B cell (primary cell): ENCODE measurements around the gene GRAP. TPM values are rescaled to one million over a fixed set of nuclear protein-coding genes. Genes with fewer than 3 reads are reported as not detected.

Experiments
- ATAC-seq: fragments of 200-7000 bp; cut with Tn5 transposase; one replicate; pipeline ENCODE4 v1.10.0; 2021; ENCODE audit warnings: low read depth, mild to moderate bottlenecking, moderate number of reproducible peaks, moderate library complexity
- CTCF ChIA-PET: fragments of 350-600 bp; sonication (Branson Sonifier 250); formaldehyde crosslinking; loops from one replicate; lab custom pipeline; 2021; ENCODE audit warnings: antibody characterized with exemption, inconsistent platforms; lab: Charles Lee
- POLR2A ChIA-PET: fragments of 350-600 bp; sonication (Branson Sonifier 250); formaldehyde crosslinking; loops from one replicate; lab custom pipeline; 2021; ENCODE audit warnings: antibody characterized with exemption; lab: Charles Lee
- DNase-seq: peaks from one replicate; pipeline ENCODE4 v3.0.0; 2013
- H2AFZ ChIP-seq: 2 replicates; pipeline ENCODE4 v1.6.1; 2012; ENCODE audit warnings: mild to moderate bottlenecking, low read depth, low read length; ENCODE audit not compliant: insufficient read depth, poor library complexity, severe bottlenecking
- H3K27ac ChIP-seq, 2 donors: 1 replicate in 1 of 2; 2 replicates in 1 of 2; pipeline ENCODE4 v1.5.1; 2012 to 2013; ENCODE audit warnings: low read length in 2 of 2, mild to moderate bottlenecking in 2 of 2, moderate library complexity in 1 of 2
- H3K27me3 ChIP-seq, 4 experiments: fragments of 200-600 bp in 1 of 4; sonication (generic) in 1 of 4; replicated peaks in 1 of 4; 1 replicate in 2 of 4; 2 replicates in 2 of 4; pipeline versions ENCODE4 v1.6.1 to v1.7.0; 2013 to 2016; ENCODE audit warnings: low read length in 3 of 4, mild to moderate bottlenecking in 2 of 4, mixed read lengths in 1 of 4, moderate library complexity in 1 of 4; ENCODE audit not compliant: insufficient read depth in 4 of 4, control insufficient read depth in 3 of 4; ENCODE audit errors: control extremely low read depth in 1 of 4
- H3K36me3 ChIP-seq, 2 experiments: replicated peaks in 1 of 2; 1 replicate in 1 of 2; 2 replicates in 1 of 2; pipeline versions ENCODE4 v1.6.1 to v1.7.1; 2013; ENCODE audit warnings: low read length in 1 of 2; ENCODE audit not compliant: insufficient read depth in 2 of 2, control insufficient read depth in 1 of 2; ENCODE audit errors: control extremely low read depth in 1 of 2, extremely low read depth in 1 of 2
- H3K4me1 ChIP-seq, 2 donors: fragments of 200-600 bp in 1 of 2; sonication (generic) in 1 of 2; 1 replicate in 1 of 2; 2 replicates in 1 of 2; pipeline versions ENCODE4 v1.5.1 to v1.6.1; 2013 to 2017; ENCODE audit warnings: low read length in 2 of 2; ENCODE audit not compliant: control insufficient read depth in 2 of 2, insufficient read depth in 2 of 2
- H3K4me2 ChIP-seq: replicated peaks from 2 replicates; pipeline ENCODE3; 2012; ENCODE audit warnings: mild to moderate bottlenecking, low read depth, low read length; ENCODE audit not compliant: poor library complexity, severe bottlenecking
- H3K4me3 ChIP-seq, 5 experiments: fragments of 200-600 bp in 1 of 5; sonication (generic) in 1 of 5; 1 replicate in 3 of 5; 2 replicates in 2 of 5; pipeline versions ENCODE4 v1.5.1 to v1.7.0; 2011 to 2016; ENCODE audit warnings: low read length in 4 of 5, mild to moderate bottlenecking in 4 of 5, low read depth in 2 of 5, control low read depth in 1 of 5, moderate library complexity in 1 of 5; ENCODE audit not compliant: insufficient read depth in 1 of 5; ENCODE audit errors: control extremely low read depth in 1 of 5, extremely low read depth in 1 of 5
- H3K79me2 ChIP-seq: fragments of 200-600 bp; sonication (generic); one replicate; pipeline ENCODE4 v1.6.0; 2016; ENCODE audit warnings: low read length; ENCODE audit not compliant: control insufficient read depth, insufficient read depth
- H3K9ac ChIP-seq: fragments of 200-600 bp; sonication (generic); 2 replicates; pipeline ENCODE4 v1.6.1; 2017; ENCODE audit warnings: mild to moderate bottlenecking, low read length, moderate library complexity
- H3K9me3 ChIP-seq, 3 donors: one replicate each; pipeline versions ENCODE4 v1.6.1 to v1.7.1; 2013; ENCODE audit warnings: low read length in 2 of 3; ENCODE audit not compliant: control insufficient read depth in 2 of 3, insufficient read depth in 1 of 3; ENCODE audit errors: control extremely low read depth in 1 of 3
- H4K20me1 ChIP-seq: 2 replicates; pipeline ENCODE4 v1.6.0; 2012; ENCODE audit warnings: mild to moderate bottlenecking, low read length; ENCODE audit not compliant: insufficient read depth, control insufficient read depth, poor library complexity, severe bottlenecking
- H3K27ac Mint-ChIP-seq: one replicate; pipeline ENCODE4 v1.8.0; 2021; ENCODE audit warnings: mixed read lengths
- H3K27me3 Mint-ChIP-seq: one replicate; pipeline ENCODE4 v1.8.0; 2021; ENCODE audit warnings: mixed read lengths
- H3K4me1 Mint-ChIP-seq: one replicate; pipeline ENCODE4 v1.8.0; 2021; ENCODE audit warnings: mixed read lengths
- H3K4me3 Mint-ChIP-seq: one replicate; pipeline ENCODE4 v1.8.0; 2021; ENCODE audit warnings: mixed read lengths
- H3K9me3 Mint-ChIP-seq: one replicate; pipeline ENCODE4 v1.8.0; 2022; ENCODE audit warnings: mixed read lengths; ENCODE audit not compliant: insufficient read depth
- EZH2 ChIP-seq: IDR thresholded peaks from 2 replicates; pipeline ENCODE4 v1.6.1; 2012; ENCODE audit warnings: borderline replicate concordance, low read depth, mild to moderate bottlenecking, moderate library complexity, low read length; ENCODE audit not compliant: insufficient read depth, poor library complexity, severe bottlenecking
- WGBS: methylation state at CpG from one replicate; pipeline ENCODE4 v1.1.5; 2013; ENCODE audit warnings: missing lambda C conversion rate; ENCODE audit not compliant: insufficient coverage; 5-methylcytosine and 5-hydroxymethylcytosine counted together
- intact Hi-C: fragments of 100-400 bp; cut with micrococcal nuclease; formaldehyde crosslinking; loops from one replicate; pipeline ENCODE4 v1.10.0; 2022
- polyA plus RNA-seq: library from polyadenylated mRNA; depleted of rRNA; stranded (reverse); fragments of >200 nt; gene quantifications from 2 replicates; pipeline ENCODE4 v1.2.3, GENCODE V29; 2012
- total RNA-seq, 2 donors: library from RNA; stranded (reverse); fragments of 120-200 nt in 1 of 2; gene quantifications; 1 replicate in 1 of 2; 2 replicates in 1 of 2; pipeline versions ENCODE4 v1.2.3 to v1.2.4, GENCODE V29; 2013 to 2022
- TF ChIP-seq, protein P1 (sequence below): fragments of 200-600 bp; IDR thresholded peaks from one replicate; pipeline ENCODE4 v1.8.0; 2022; ENCODE audit warnings: antibody characterized with exemption, mild to moderate bottlenecking

The GRAP gene
- total and polyA plus RNA-seq, 2 donors (not counting 1 experiment from before 2014, with no cell fraction given): 59.8 to 93.2 TPM

DNA sequence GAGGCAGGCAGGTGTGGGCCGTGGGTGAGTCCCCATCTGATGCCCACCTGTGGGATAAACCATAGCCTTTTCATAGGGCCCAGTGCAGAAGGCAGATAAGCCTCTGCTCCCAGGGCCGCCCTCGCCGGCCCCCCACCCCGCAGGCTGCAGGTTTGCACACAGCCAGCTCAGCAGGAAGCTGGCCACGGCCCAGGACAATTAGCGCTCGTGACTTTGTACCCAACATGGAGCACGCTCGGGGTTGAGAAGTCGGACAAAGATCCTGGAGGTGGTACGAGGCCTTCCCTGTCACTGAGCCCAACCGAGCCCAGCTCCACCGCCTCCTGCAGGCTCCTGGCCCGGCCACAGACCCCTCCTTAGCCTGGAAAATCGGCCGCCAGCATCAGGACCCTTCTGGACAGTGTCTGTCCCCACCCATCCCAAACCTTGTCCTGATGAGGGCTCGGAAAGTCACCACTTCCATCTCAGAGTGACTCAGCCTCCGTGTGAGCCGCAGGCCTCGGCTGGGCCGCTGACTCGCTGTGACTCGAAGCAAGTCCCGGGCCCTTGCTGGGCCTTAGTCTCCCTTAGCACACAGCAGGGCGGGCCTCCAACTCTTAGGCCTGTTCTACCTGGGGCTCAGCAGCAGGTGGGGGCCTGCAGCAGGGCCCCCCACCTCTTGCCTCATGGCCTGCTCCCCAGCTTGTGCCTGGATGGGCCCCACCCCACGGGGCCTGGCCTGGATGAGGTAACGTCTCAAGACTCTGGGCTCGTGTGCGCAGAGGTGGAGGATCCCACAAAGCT, 64.9 kb downstream of the GRAP start:
- Mint-ChIP-seq H3K27me3 (no peaks in the 10 kb centered on the region), H3K9me3 (no peaks in the 10 kb centered on the region), H3K4me3 (no peak overlapping the region), H3K27ac (no peak overlapping the region), H3K4me1 (no peaks in the 10 kb centered on the region)
- Histone ChIP-seq H3K4me2 (no peak overlapping the region), H3K36me3 (peaks cover 0 to 23% of the 10 kb centered on the region in 2 experiments), H3K9me3 (no peaks in the 10 kb centered on the region), H3K4me1 (no peaks in the 10 kb centered on the region), H3K79me2 (no peaks in the 10 kb centered on the region), H3K4me3 (no peak overlapping the region), H2AFZ (no peak overlapping the region), H3K27ac (no peak overlapping the region), H3K27me3 (no peaks in the 10 kb centered on the region), H3K9ac (no peak overlapping the region), H4K20me1 (no peaks in the 10 kb centered on the region)
- intact Hi-C loops: no loop called here
- CTCF ChIA-PET: interaction anchor here (2.0 kb wide), 1 partner anchor 21 kb away, joined by 6 read pairs; no protein-coding TSS in a partner anchor
- POLR2A ChIA-PET: no interaction called here
- WGBS: 89% methylated on average over 30 of the region's 30 CpGs
- DNase-seq (no peak), ATAC-seq (no peak)
- TF ChIP-seq, protein P1, sequence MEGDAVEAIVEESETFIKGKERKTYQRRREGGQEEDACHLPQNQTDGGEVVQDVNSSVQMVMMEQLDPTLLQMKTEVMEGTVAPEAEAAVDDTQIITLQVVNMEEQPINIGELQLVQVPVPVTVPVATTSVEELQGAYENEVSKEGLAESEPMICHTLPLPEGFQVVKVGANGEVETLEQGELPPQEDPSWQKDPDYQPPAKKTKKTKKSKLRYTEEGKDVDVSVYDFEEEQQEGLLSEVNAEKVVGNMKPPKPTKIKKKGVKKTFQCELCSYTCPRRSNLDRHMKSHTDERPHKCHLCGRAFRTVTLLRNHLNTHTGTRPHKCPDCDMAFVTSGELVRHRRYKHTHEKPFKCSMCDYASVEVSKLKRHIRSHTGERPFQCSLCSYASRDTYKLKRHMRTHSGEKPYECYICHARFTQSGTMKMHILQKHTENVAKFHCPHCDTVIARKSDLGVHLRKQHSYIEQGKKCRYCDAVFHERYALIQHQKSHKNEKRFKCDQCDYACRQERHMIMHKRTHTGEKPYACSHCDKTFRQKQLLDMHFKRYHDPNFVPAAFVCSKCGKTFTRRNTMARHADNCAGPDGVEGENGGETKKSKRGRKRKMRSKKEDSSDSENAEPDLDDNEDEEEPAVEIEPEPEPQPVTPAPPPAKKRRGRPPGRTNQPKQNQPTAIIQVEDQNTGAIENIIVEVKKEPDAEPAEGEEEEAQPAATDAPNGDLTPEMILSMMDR: no peak
- TF ChIP-seq EZH2: no peak

DNA sequence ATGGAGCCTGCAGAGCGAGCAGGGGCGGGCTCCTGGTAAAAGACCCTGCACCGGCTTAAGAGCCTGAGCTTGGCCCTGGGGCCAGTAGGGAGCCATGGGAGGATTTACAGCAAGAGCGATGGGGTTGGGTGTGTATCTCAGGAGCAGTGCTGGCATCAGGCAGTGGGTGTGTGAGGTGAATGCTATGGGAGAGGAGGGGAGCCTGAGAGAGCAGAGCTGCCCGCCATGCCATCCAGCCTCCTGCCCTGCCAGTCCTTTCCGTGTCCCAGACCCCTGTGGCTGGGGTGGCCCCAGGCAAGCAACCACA, 65.5 kb downstream of the GRAP start:
- no peaks in the 10 kb centered on the region for H3K27me3 Mint-ChIP-seq
- Histone ChIP-seq H3K4me2 (no peak overlapping the region), H3K4me1 (no peaks in the 10 kb centered on the region), H3K27ac (no peak overlapping the region), H3K36me3 (peaks cover 0 to 23% of the 10 kb centered on the region in 2 experiments), H3K9ac (no peak overlapping the region), H3K9me3 (no peaks in the 10 kb centered on the region), H2AFZ (no peak overlapping the region), H3K27me3 (no peaks in the 10 kb centered on the region), H3K79me2 (no peaks in the 10 kb centered on the region), H4K20me1 (no peaks in the 10 kb centered on the region), H3K4me3 (no peak overlapping the region)
- CTCF ChIA-PET: interaction anchor here (2.0 kb wide), 1 partner anchor 20 kb away, joined by 6 read pairs; no protein-coding TSS in a partner anchor
- no peaks in the 10 kb centered on the region for H3K9me3 Mint-ChIP-seq
- H3K4me1 Mint-ChIP-seq: no peaks in the 10 kb centered on the region
- DNase-seq (no peak), ATAC-seq (no peak)
- WGBS: 96% methylated on average over 5 of the region's 6 CpGs
- no peak overlapping the region for H3K27ac Mint-ChIP-seq
- intact Hi-C loops: no loop called here
- H3K4me3 Mint-ChIP-seq: no peak overlapping the region
- no peak for TF ChIP-seq EZH2
- POLR2A ChIA-PET: no interaction called here
